Activated T-cell treated with anti-CD3 and anti-CD28 coated beads, Interleukin-2, amount 50 U/mL, for 24 hours (primary cell): Measurements from ENCODE around the gene KCNN3.

Experiments
- DNase-seq: peaks from one replicate; pipeline ENCODE4 v3.0.0-alpha.2; 2020
- H3K27ac Mint-ChIP-seq: 2 replicates; pipeline ENCODE4 v1.8.0; 2020; ENCODE audit warnings: mild to moderate bottlenecking, mixed read lengths
- H3K27me3 Mint-ChIP-seq: 2 replicates; pipeline ENCODE4 v1.8.0; 2020; ENCODE audit warnings: mixed read lengths
- H3K36me3 Mint-ChIP-seq: 2 replicates; pipeline ENCODE4 v1.8.0; 2020; ENCODE audit warnings: low read depth, mixed read lengths
- H3K4me1 Mint-ChIP-seq: 2 replicates; pipeline ENCODE4 v1.8.0; 2020; ENCODE audit warnings: low read depth, mixed read lengths
- H3K4me3 Mint-ChIP-seq: 2 replicates; pipeline ENCODE4 v1.8.0; 2020; ENCODE audit warnings: mild to moderate bottlenecking, moderate library complexity, mixed read lengths
- H3K9me3 Mint-ChIP-seq: 2 replicates; pipeline ENCODE4 v1.8.0; 2020; ENCODE audit warnings: mixed read lengths

The KCNN3 gene

GRCh38 chr1:154886281-154887015 lies 16.4 kb upstream of the KCNN3 start:
- no peak overlapping the region for H3K4me3 Mint-ChIP-seq

GRCh38 chr1:154884869-154885701 lies 15.0 kb upstream of the KCNN3 start:
- H3K27me3 Mint-ChIP-seq = no peaks in the 10 kb centered on the region
- no peaks in the 10 kb centered on the region for H3K9me3 Mint-ChIP-seq
- H3K4me3 Mint-ChIP-seq = no peak overlapping the region
- no peak for DNase-seq
- H3K27ac Mint-ChIP-seq = no peak overlapping the region
- no peaks in the 10 kb centered on the region for H3K36me3 Mint-ChIP-seq
- peaks cover 9% of the 10 kb centered on the region for H3K4me1 Mint-ChIP-seq

More at GRCh38 chr1:154886281-154887015, 16.4 kb upstream of the KCNN3 start:
- H3K4me1 Mint-ChIP-seq = peaks cover 9% of the 10 kb centered on the region
- DNase-seq = no peak
- no peaks in the 10 kb centered on the region for H3K36me3 Mint-ChIP-seq
- no peak overlapping the region for H3K27ac Mint-ChIP-seq
- H3K9me3 Mint-ChIP-seq = no peaks in the 10 kb centered on the region
- H3K27me3 Mint-ChIP-seq = no peaks in the 10 kb centered on the region

- H3K27me3 Mint-ChIP-seq = no peaks in the 10 kb centered on the region
- H3K27ac Mint-ChIP-seq = no peak overlapping the region
- H3K9me3 Mint-ChIP-seq = no peaks in the 10 kb centered on the region
- DNase-seq = no peak
- no peak overlapping the region for H3K4me3 Mint-ChIP-seq
- no peaks in the 10 kb centered on the region for H3K36me3 Mint-ChIP-seq
- peaks cover 9% of the 10 kb centered on the region for H3K4me1 Mint-ChIP-seq
These were observed 14.1 kb upstream of the KCNN3 start for GRCh38 chr1:154883919-154884868.

GRCh38 chr1:154881820-154882535 lies 11.9 kb upstream of the KCNN3 start:
- DNase-seq = no peak
- Mint-ChIP-seq H3K27me3 (no peaks in the 10 kb centered on the region), H3K27ac (no peak overlapping the region), H3K36me3 (no peaks in the 10 kb centered on the region), H3K4me1 (peaks cover 9% of the 10 kb centered on the region), H3K9me3 (no peaks in the 10 kb centered on the region), H3K4me3 (no peak overlapping the region)

- H3K9me3 Mint-ChIP-seq = no peaks in the 10 kb centered on the region
- H3K27ac Mint-ChIP-seq = no peak overlapping the region
- no peak overlapping the region for H3K4me3 Mint-ChIP-seq
- no peaks in the 10 kb centered on the region for H3K4me1 Mint-ChIP-seq
- no peak for DNase-seq
- H3K36me3 Mint-ChIP-seq = no peaks in the 10 kb centered on the region
- no peaks in the 10 kb centered on the region for H3K27me3 Mint-ChIP-seq
These were observed 10.6 kb upstream of the KCNN3 start for GRCh38 chr1:154880671-154881070.

GRCh38 chr1:154879038-154879421 lies 8.9 kb upstream of the KCNN3 start:
- Mint-ChIP-seq H3K9me3 (no peaks in the 10 kb centered on the region), H3K4me3 (no peak overlapping the region), H3K27ac (no peak overlapping the region), H3K4me1 (peaks cover 7% of the 10 kb centered on the region), H3K27me3 (no peaks in the 10 kb centered on the region), H3K36me3 (no peaks in the 10 kb centered on the region)
- DNase-seq = no peak

GRCh38 chr1:154878371-154879037 lies 8.4 kb upstream of the KCNN3 start:
- Mint-ChIP-seq H3K27ac (no peak overlapping the region), H3K4me1 (peaks cover 13% of the 10 kb centered on the region), H3K36me3 (no peaks in the 10 kb centered on the region), H3K9me3 (no peaks in the 10 kb centered on the region), H3K27me3 (no peaks in the 10 kb centered on the region), H3K4me3 (no peak overlapping the region)
- peak; percentile 85 for DNase-seq

GRCh38 chr1:154877370-154877974 lies 7.4 kb upstream of the KCNN3 start:
- Mint-ChIP-seq H3K27me3 (no peaks in the 10 kb centered on the region), H3K27ac (no peak overlapping the region), H3K4me1 (peaks cover 13% of the 10 kb centered on the region), H3K4me3 (no peak overlapping the region), H3K36me3 (no peaks in the 10 kb centered on the region), H3K9me3 (no peaks in the 10 kb centered on the region)
- no peak for DNase-seq

- Mint-ChIP-seq H3K4me3 (no peak overlapping the region), H3K27me3 (no peaks in the 10 kb centered on the region), H3K4me1 (peaks cover 13% of the 10 kb centered on the region), H3K36me3 (no peaks in the 10 kb centered on the region), H3K9me3 (no peaks in the 10 kb centered on the region), H3K27ac (no peak overlapping the region)
- no peak for DNase-seq
These were observed 6.8 kb upstream of the KCNN3 start for GRCh38 chr1:154876842-154877369.

- Mint-ChIP-seq H3K4me3 (no peak overlapping the region), H3K36me3 (no peaks in the 10 kb centered on the region), H3K9me3 (no peaks in the 10 kb centered on the region), H3K4me1 (peaks cover 31% of the 10 kb centered on the region), H3K27ac (no peak overlapping the region), H3K27me3 (peaks cover 21% of the 10 kb centered on the region)
- no peak for DNase-seq
These were observed 4.4 kb upstream of the KCNN3 start for GRCh38 chr1:154874465-154874864.

GRCh38 chr1:154873321-154873950 lies 3.4 kb upstream of the KCNN3 start:
- peaks cover 40% of the 10 kb centered on the region for H3K4me1 Mint-ChIP-seq
- H3K27me3 Mint-ChIP-seq = peaks cover 32% of the 10 kb centered on the region
- no peak for DNase-seq
- no peaks in the 10 kb centered on the region for H3K9me3 Mint-ChIP-seq
- H3K4me3 Mint-ChIP-seq = no peak overlapping the region
- H3K36me3 Mint-ChIP-seq = no peaks in the 10 kb centered on the region
- H3K27ac Mint-ChIP-seq = no peak overlapping the region

- Mint-ChIP-seq H3K4me3 (no peak overlapping the region), H3K9me3 (no peaks in the 10 kb centered on the region), H3K27ac (no peak overlapping the region), H3K27me3 (peaks cover 41% of the 10 kb centered on the region), H3K36me3 (no peaks in the 10 kb centered on the region), H3K4me1 (peaks cover 47% of the 10 kb centered on the region)
- DNase-seq = no peak
These were observed 1.3 kb upstream of the KCNN3 start for GRCh38 chr1:154871374-154871773.

- no peak for DNase-seq
- Mint-ChIP-seq H3K27me3 (peaks cover 44% of the 10 kb centered on the region), H3K4me1 (peaks cover 53% of the 10 kb centered on the region), H3K4me3 (no peak overlapping the region), H3K27ac (no peak overlapping the region), H3K36me3 (no peaks in the 10 kb centered on the region), H3K9me3 (no peaks in the 10 kb centered on the region)
These were observed 653 bp upstream of the KCNN3 start for GRCh38 chr1:154870734-154871133.
